ENCODE results near the gene EPHB6. TPM values are rescaled to one million over a fixed set of nuclear protein-coding genes. Genes with fewer than 3 reads are reported as not detected.

The EPHB6 gene
- total RNA-seq, 2 donors from 2014 or later: 0.64 to 1.8 TPM

DNA sequence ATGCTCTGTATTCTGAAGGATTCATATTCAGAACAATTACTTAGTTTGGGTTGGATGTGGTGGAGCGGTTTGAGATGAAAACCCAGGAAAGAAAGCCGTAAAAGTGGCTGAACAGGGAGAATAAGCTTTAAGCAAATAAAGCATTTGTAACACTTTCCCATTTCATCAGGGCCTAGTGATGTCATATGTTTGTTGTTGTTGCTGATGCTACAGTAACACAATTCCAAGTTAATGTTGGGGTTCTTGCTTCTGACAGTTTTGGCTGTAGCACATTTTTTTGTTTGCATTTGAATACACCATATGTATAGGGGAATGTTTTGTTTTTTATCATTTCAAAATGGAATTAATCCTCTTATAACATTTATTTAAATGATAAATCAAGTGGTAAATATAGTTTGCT, 40.4 kb upstream of the EPHB6 start:
- H3K27ac Mint-ChIP-seq: no peak overlapping the region
- H3K9me3 Mint-ChIP-seq: no peaks in the 10 kb centered on the region
- no peak overlapping the region for H3K4me3 Mint-ChIP-seq
- H3K27me3 Mint-ChIP-seq: peaks cover 14 to 18% of the 10 kb centered on the region in 2 donors
- ATAC-seq (no peak), DNase-seq (ENCODE audit: low spot score) (no peak)
- H3K4me1 Mint-ChIP-seq (ENCODE audit: low read depth in 2 of 2): peaks cover 18 to 20% of the 10 kb centered on the region in 2 donors
- no peaks in the 10 kb centered on the region for H3K36me3 Mint-ChIP-seq

DNA sequence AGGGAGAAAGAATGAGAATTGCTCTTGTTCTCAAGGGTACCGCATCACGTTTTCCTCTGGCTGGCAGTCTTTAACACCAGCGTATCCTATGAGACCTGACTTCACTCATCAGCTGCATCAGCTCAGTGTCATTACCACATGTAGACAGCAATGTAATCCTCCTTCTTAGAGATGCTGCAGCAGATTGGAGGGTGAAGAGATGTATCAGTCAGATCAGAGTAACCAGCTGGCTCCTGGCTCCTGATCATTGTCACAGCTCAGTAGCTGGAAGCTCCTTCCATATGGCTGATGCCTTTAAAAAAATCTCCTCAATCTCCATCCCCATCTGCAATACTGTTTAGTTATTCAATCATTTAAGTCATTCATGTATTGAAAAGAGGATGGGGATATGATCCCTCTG, 39.7 kb upstream of the EPHB6 start:
- Mint-ChIP-seq H3K27ac (no peak overlapping the region), H3K4me3 (no peak overlapping the region), H3K9me3 (no peaks in the 10 kb centered on the region), H3K36me3 (no peaks in the 10 kb centered on the region), H3K27me3 (peaks cover 17 to 19% of the 10 kb centered on the region in 2 donors), H3K4me1 (ENCODE audit: low read depth in 2 of 2) (peaks cover 11 to 14% of the 10 kb centered on the region in 2 donors)
- DNase-seq (ENCODE audit: low spot score): no peak
- ATAC-seq: no peak

DNA sequence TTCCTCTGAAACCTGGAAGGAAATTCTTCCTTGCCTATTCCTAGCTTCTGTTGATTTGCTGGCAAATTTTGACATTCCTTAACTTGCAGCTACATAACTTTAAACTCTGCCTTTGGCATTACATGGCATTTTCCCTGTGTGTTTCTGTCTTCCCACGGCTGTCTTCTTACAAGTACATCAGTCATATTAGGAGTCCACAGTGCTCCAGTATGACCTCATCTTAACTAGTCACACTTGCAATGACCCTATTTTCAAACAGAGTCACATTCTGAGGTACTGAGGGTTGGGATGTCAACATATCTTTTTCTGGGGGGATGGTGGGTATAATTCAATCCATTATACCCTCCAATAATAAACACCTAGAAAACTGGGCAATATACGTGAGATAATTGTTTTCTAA, 37.4 kb upstream of the EPHB6 start:
- Mint-ChIP-seq H3K9me3 (no peaks in the 10 kb centered on the region), H3K4me1 (ENCODE audit: low read depth in 2 of 2) (no peaks in the 10 kb centered on the region), H3K27me3 (peaks cover 28 to 32% of the 10 kb centered on the region in 2 donors), H3K36me3 (peaks cover 4% of the 10 kb centered on the region), H3K4me3 (no peak overlapping the region), H3K27ac (no peak overlapping the region)
- ATAC-seq (no peak), DNase-seq (ENCODE audit: low spot score) (no peak)

DNA sequence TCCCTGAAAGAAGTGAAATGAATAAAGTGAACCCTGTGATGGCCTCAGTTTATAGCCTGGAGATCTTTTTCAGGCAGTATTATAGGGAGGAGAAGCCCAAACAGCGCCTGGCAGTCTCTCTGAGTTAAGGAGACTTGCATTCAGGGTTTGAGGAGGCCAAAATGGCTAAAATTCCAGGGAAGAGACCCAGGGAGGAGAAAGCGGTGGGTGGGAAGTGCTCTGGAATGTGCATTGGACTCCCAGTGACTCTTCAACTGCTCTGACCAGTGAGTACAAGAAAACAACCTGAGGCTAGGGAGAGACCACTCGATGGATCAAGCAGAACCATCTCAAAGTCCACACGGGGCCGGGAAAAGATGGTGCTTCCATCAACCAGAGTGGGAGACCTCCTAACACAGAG, 35.3 kb upstream of the EPHB6 start:
- Mint-ChIP-seq H3K9me3 (no peaks in the 10 kb centered on the region), H3K27me3 (peaks cover 32 to 38% of the 10 kb centered on the region in 2 donors), H3K4me3 (no peak overlapping the region), H3K27ac (no peak overlapping the region), H3K36me3 (peaks cover 4% of the 10 kb centered on the region), H3K4me1 (ENCODE audit: low read depth in 2 of 2) (no peaks in the 10 kb centered on the region)
- ATAC-seq (no peak), DNase-seq (ENCODE audit: low spot score) (no peak)

DNA sequence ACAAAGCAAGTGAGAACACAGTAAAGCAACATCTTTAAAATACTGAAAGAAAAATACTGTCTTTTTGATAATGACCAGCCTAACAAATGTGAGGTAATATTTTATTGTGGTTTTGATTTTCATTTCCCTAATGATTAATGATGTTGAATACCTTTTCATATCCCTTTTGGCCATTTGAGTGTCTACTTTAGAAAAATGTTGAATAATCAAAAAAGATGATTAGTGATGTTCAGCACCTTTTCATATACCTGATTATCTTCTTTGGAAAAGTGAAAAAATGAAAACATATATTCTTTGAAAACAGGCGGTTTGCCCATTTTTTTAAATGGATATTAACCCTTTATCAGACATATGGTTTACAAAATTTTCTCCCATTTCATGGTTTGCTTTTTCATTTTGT, 32.2 kb upstream of the EPHB6 start:
- H3K27me3 Mint-ChIP-seq: peaks cover 29 to 38% of the 10 kb centered on the region in 2 donors
- H3K27ac Mint-ChIP-seq: no peak overlapping the region
- H3K4me1 Mint-ChIP-seq (ENCODE audit: low read depth in 2 of 2): no peaks in the 10 kb centered on the region
- DNase-seq (ENCODE audit: low spot score): no peak
- no peak for ATAC-seq
- H3K36me3 Mint-ChIP-seq: peaks cover 4% of the 10 kb centered on the region
- H3K4me3 Mint-ChIP-seq: no peak overlapping the region
- no peaks in the 10 kb centered on the region for H3K9me3 Mint-ChIP-seq

DNA sequence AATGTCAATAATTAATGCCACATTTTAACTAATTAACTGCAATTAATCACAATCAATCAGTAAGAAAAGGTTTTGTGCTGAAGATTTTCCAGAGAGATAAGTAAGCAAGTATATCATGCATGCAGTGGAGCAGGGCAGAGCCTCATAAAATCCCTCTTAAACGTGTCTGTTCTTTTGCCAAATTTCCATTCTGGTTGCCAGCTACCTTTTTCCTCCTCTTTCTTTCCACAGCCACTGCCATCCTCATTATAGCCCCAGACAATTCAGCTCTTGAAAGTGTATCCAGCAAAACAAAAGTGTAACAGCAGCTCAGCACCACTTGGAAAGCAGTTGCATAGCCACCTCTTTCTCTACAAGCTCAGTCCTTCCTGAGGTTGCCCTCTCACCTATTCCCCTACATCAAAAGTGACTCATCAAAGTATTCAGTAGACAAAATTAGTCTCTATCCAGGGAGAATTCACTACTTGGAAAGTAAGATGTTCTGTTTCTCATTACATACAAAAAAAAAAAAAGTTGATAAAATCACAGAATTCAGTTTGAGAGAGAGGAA, 26.9 kb upstream of the EPHB6 start:
- Mint-ChIP-seq H3K4me1 (ENCODE audit: low read depth in 2 of 2) (peaks cover 3 to 19% of the 10 kb centered on the region in 2 donors), H3K27me3 (peaks cover 19 to 25% of the 10 kb centered on the region in 2 donors), H3K4me3 (no peak overlapping the region), H3K36me3 (no peaks in the 10 kb centered on the region), H3K9me3 (no peaks in the 10 kb centered on the region), H3K27ac (no peak overlapping the region)
- ATAC-seq (no peak), DNase-seq (ENCODE audit: low spot score) (no peak)

DNA sequence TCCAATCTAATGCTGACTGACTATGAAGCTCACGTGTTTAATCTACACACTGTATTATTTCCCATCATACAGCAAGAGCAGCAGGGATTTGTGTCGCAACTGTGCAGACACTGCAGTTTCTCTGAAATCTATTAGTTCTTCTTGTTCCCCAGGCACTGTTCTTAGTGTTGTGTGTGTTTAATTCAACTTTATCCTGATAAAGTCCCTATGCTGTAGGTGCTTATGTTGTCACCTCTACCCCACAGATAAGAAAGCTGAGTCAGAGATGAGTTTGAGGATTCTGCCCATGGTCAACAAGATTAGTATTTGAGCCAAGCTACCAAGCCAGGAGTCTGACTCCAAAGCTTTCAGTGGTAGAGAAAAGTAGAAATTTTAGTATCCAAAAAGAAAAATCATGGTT, 22.5 kb upstream of the EPHB6 start:
- ATAC-seq (no peak), DNase-seq (ENCODE audit: low spot score) (no peak)
- Mint-ChIP-seq H3K4me3 (no peak overlapping the region), H3K4me1 (ENCODE audit: low read depth in 2 of 2) (peaks cover 6 to 20% of the 10 kb centered on the region in 2 donors), H3K36me3 (no peaks in the 10 kb centered on the region), H3K27me3 (peaks cover 12 to 13% of the 10 kb centered on the region in 2 donors), H3K27ac (no peak overlapping the region), H3K9me3 (no peaks in the 10 kb centered on the region)

DNA sequence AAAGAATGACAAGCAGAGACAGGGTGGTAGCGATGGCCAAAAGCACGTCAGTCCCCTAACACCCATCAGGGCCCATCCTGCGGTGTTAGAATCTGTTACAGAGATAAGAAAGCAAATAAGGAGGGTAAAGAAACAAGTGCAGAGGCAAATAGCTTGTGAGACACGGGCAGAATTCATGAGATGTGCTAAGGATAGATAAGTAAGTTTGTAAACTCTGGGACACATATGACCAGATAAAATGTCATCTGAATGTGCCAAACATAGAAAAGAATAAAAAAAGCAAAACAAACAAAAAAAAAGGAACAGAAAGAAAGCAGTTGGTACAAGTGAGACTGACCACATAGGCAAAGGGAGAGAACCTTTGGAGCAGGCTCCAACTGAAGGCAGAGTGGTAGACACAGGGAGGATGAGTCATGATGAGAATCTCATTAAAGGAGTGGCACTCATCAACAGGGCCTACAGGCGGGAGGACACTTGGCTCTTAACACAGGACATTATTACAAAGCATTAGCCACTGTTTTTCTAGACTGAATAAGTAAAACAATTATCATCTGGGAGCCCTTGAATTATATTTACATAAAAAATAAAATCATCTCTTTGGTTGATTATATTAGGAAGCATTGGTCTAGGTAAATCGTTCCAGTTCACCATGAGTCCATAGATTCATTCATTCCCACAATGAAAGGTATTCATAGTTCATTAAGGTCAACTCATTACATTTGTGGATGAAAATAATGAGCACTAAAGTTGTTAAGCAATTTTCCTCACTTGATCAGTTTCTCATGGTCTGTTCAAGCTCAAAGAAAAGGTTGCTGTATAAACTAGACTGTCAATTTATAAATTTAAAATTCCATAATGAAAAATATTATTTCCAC, 21.5 kb upstream of the EPHB6 start:
- H3K27me3 Mint-ChIP-seq: peaks cover 7 to 9% of the 10 kb centered on the region in 2 donors
- no peak for DNase-seq (ENCODE audit: low spot score)
- no peak for ATAC-seq
- H3K27ac Mint-ChIP-seq: no peak overlapping the region
- H3K4me1 Mint-ChIP-seq (ENCODE audit: low read depth in 2 of 2): peaks cover 6 to 20% of the 10 kb centered on the region in 2 donors
- no peaks in the 10 kb centered on the region for H3K9me3 Mint-ChIP-seq
- H3K4me3 Mint-ChIP-seq: no peak overlapping the region
- no peaks in the 10 kb centered on the region for H3K36me3 Mint-ChIP-seq

DNA sequence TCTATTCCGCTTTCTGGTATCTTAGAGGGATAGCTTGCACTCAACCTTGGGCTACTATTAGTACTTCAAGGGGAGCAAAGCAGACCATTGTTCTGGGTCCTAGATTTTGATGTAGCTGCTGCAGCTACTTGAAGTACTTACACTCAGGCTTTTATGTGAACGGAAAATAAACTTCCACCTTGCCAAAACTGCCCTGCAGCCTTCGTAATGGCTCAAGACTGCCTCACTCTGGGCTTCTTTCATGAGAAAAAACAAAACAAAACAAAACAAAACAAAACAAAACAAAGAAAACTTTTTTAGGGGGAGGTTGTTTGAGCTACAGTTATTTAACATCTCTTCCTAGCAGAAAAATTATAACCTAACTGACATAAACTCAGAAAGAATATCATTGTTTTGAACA, 19.4 kb upstream of the EPHB6 start:
- H3K27ac Mint-ChIP-seq: no peak overlapping the region
- ATAC-seq: no peak

DNA sequence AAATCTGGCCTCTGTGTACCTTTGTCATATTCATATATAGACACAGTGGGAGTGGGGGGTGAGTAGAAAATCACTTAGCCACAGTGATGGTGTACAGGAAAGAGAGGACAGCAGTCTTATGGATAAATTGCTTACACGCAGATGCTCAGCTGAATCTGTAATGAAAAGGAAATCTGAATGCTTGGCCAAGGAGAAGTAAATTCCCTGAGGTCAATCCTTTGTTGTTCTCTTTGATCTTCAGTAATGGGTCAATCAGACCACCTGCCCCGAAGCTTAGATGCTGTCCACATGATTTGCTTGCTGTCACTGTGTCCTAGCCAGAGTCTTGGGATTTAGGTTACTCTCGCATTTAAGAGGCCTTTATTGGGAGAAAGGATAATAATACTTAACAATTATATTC, 18.4 kb upstream of the EPHB6 start:
- H3K36me3 Mint-ChIP-seq: no peaks in the 10 kb centered on the region
- no peak overlapping the region for H3K27ac Mint-ChIP-seq
- no peak overlapping the region for H3K4me3 Mint-ChIP-seq
- ATAC-seq (no peak), DNase-seq (ENCODE audit: low spot score) (no peak)
- H3K9me3 Mint-ChIP-seq: no peaks in the 10 kb centered on the region
- H3K4me1 Mint-ChIP-seq (ENCODE audit: low read depth in 2 of 2): peaks cover 6 to 12% of the 10 kb centered on the region in 2 donors
- no peaks in the 10 kb centered on the region for H3K27me3 Mint-ChIP-seq

More for the DNA sequence above, 19.4 kb upstream of the EPHB6 start:
- Mint-ChIP-seq H3K9me3 (no peaks in the 10 kb centered on the region), H3K4me3 (no peak overlapping the region), H3K27me3 (peaks cover 0 to 4% of the 10 kb centered on the region in 2 donors), H3K4me1 (ENCODE audit: low read depth in 2 of 2) (peaks cover 6 to 20% of the 10 kb centered on the region in 2 donors), H3K36me3 (no peaks in the 10 kb centered on the region)
- no peak for DNase-seq (ENCODE audit: low spot score)

DNA sequence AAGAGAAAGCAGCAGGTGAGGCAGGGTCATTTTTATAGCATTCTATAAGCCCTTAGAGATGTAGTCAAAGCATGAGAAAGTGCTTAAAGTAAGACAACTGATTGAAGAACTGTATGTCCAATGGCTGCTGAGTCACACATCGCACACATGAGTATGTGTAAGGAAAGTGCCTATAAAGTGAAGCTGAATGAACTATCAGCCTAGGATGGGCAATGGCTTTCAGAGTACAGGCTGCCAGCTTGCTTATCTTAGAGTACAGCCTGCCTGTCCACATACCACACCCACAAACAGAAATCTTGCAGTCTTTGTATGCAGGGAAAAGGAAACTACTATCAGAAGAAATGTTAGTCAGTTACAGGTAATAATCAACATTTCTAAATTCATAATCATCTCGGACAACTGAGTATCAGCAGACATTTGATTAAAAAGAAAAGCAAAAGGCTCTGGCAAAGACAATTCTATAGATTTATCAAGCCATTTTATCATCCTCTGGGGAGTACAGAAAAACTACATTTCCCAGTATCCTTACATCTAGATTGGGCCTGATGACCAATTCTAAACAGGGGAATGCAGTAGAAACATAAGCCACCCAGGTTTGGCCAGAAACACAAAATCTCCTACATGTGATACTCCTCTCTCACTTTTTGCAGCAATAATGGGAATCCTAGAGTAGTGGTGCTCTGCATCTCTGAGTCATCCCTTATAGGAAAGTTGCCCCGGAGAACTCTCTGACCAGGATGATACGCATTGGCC, 16.2 kb upstream of the EPHB6 start:
- DNase-seq (ENCODE audit: low spot score): no peak
- H3K36me3 Mint-ChIP-seq: no peaks in the 10 kb centered on the region
- ATAC-seq: no peak
- no peak overlapping the region for H3K4me3 Mint-ChIP-seq
- H3K4me1 Mint-ChIP-seq (ENCODE audit: low read depth in 2 of 2): no peaks in the 10 kb centered on the region
- H3K9me3 Mint-ChIP-seq: no peaks in the 10 kb centered on the region
- no peak overlapping the region for H3K27ac Mint-ChIP-seq
- H3K27me3 Mint-ChIP-seq: peaks cover 0 to 3% of the 10 kb centered on the region in 2 donors

DNA sequence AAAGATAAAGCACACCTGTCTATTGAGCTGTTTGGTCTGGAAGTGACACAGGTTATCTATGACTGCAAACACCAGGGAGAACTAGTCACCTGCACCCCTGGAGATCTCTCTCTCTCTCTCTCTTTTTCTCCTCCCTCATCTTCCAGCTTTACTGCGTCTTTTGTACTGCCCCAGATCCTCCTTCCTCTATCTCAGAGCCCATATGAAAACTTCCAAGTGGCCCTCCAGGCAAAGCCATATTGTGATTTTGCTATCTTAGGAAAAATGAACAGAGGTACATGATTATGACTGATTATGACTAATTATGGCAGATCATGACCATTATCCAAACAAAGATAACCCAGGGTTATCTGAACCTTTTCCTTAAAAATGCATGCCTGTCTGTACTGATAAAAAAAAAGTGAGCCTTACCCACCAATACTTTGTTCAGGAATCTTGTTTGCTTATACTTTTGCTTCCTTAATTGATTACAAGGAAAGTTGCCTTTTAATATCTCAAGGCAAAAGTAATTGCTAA, 12.6 kb upstream of the EPHB6 start:
- no peaks in the 10 kb centered on the region for H3K36me3 Mint-ChIP-seq
- DNase-seq (ENCODE audit: low spot score) (no peak), ATAC-seq (no peak)
- peaks cover 1 to 3% of the 10 kb centered on the region in 2 donors for H3K27me3 Mint-ChIP-seq
- H3K9me3 Mint-ChIP-seq: no peaks in the 10 kb centered on the region
- no peak overlapping the region for H3K27ac Mint-ChIP-seq
- no peak overlapping the region for H3K4me3 Mint-ChIP-seq
- H3K4me1 Mint-ChIP-seq (ENCODE audit: low read depth in 2 of 2): no peaks in the 10 kb centered on the region

DNA sequence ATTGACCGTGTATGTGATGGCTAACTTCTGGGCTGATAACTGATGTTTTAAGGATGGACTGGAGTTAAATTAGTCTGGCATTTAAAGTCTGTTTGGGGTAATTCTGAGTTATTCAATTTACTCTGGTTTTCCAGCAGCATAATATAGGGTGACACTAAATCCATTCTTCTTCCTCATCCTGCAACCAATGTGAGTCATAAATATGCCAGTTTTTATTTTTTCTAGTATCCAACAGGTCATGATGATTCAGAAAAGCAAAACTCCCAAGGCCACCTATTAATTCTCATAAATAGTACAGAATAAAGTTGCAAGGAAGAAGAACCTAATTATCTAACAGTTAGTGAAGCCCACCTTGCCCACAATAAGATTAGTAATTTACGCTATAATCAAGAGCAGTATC, 7.5 kb upstream of the EPHB6 start:
- Mint-ChIP-seq H3K36me3 (no peaks in the 10 kb centered on the region), H3K9me3 (no peaks in the 10 kb centered on the region), H3K27ac (no peak overlapping the region), H3K4me1 (ENCODE audit: low read depth in 2 of 2) (no peaks in the 10 kb centered on the region), H3K27me3 (peaks cover 12 to 26% of the 10 kb centered on the region in 2 donors), H3K4me3 (no peak overlapping the region)
- no peak for DNase-seq (ENCODE audit: low spot score)
- ATAC-seq: no peak

DNA sequence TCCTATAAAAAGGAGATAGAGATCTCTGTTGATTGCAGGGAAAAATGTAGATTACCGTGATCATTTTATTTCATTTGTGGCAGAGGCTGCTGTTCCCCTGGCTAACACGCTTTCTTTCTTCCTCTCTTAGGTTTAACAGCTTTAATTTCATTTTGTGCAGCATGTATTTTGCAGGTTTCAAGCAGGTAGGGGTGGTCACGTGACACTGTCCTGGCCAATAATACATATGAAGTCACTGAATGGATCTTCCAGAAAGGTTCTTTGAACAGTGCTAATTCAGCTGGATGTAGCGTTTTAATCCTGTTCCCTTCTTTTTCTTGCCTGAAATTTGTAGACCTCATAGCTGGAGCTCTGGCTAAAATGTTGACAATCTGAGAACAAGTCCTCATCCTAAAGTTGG, 3.6 kb upstream of the EPHB6 start:
- H3K27me3 Mint-ChIP-seq: peaks cover 12 to 26% of the 10 kb centered on the region in 2 donors
- no peak overlapping the region for H3K27ac Mint-ChIP-seq
- peaks cover 5 to 9% of the 10 kb centered on the region in 2 donors for H3K4me1 Mint-ChIP-seq (ENCODE audit: low read depth in 2 of 2)
- no peak for DNase-seq (ENCODE audit: low spot score)
- H3K4me3 Mint-ChIP-seq: no peak overlapping the region
- no peaks in the 10 kb centered on the region for H3K36me3 Mint-ChIP-seq
- no peak for ATAC-seq
- no peaks in the 10 kb centered on the region for H3K9me3 Mint-ChIP-seq

Data from natural killer cell treated with Interleukin-12 subunit alpha and Interleukin-12 subunit beta and Interleukin-15 and Interleukin-18, amount 100 ng/mL, for 72 hours (primary cell).